Stimulated activated CD4-positive, alpha-beta T cell treated with anti-CD3 and anti-CD28 coated beads, Interleukin-15, amount 100 ng/mL, for 48 hours (primary cell): ENCODE data around the gene RAB14.
"Not testable (repeated sequence)": the region's sequence is repeated elsewhere in the genome, so short reads cannot be mapped to it uniquely, and the experiment has no call there.

Experiments used
- DNase-seq, 2 donors: peaks; one replicate each; pipeline ENCODE4 v3.0.0-alpha.2; 2020; ENCODE audit warnings: low read depth in 2 of 2

The RAB14 gene

DNA sequence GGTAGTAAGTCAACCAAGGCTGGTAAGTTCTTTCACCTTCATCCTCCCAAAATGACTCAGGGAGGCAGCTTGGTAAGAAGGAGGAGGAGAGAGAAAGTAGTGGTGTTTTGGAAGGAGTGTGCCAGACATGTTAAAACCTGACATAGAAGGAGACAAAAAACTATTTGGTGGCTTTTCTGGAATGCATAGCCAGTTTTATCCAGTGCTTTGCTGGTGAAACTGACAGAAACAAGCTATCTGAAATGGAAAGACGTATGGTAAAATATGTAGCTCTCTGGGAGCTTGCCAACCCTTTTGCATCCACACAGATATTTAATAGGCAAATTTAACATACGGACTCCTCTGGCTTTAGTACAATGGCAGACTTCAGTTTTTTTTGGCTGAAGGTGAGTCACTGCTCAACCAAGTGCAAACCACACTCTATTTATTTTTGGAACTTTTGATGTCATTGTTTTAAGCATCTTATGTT, 45.4 kb downstream of the RAB14 start:
- DNase-seq: no peak

DNA sequence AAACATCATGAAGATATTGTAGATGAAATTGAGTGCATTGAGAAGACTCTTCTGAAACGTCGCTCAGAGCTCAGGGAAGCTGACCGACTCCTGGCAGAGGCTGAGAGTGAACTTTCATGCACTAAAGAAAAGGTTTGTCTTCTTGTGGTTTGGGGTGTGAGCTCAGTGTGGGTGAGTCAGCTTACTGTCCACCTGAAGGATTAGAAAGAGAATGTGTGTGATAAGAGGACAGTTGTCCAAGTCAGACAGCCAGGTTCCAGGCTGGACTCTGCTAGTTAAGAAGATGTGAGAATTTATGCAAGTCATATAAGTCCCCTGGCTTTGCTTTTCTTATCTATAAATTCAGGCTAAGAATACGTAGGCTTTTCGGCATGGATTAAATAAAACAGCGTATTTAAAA, 46.9 kb downstream of the RAB14 start:
- DNase-seq: no peak

DNA sequence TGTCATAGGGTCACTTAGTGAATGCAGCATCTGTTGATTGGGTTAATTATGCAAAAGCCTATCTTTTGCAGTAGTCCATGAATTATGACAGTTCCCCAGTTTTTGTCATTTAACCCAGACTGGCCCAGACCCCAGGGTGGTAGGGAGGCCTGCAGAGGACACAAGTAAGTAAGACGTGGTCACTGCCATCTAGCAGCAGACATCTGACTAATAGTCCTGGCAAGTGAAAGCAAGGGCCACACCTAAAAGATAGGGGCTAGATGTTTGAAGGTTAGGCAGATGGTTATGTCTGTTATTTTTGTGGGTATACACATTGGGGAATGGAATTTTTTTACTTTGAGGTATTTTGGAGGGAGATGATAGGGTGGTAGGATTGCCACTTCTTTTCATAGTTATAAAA, 48.0 kb downstream of the RAB14 start:
- no peak for DNase-seq

DNA sequence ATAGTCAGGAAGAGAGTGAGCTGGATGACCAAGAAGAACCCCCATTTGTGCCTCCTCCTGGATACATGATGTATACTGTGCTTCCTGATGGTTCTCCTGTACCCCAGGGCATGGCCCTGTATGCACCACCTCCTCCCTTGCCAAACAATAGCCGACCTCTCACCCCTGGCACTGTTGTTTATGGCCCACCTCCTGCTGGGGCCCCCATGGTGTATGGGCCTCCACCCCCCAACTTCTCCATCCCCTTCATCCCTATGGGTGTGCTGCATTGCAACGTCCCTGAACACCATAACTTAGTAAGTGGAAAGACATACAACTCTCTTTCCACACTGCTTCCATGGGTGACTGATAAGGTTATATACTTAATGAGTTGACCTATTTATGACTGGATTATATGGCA, 51.5 kb downstream of the RAB14 start:
- no peak for DNase-seq

DNA sequence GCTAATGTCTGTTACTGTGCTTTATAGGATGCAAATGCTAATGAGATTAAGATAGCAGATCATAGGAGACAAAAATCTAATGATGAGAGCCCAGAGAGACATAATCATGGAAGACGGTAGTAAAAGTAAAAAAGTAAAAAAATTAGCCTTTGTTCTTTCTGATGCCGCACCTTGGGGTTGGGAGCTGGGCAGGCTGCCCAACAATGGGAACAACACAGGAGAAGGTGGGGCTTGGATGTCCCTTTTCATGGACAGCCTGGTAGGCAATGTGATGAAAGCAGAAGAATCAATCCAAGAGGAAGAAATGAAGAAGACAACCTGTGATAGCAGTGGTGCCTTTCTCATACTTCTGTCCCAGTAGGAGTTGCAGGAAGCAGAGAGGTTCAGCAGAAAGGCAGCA, 57.2 kb downstream of the RAB14 start:
- DNase-seq: no peak

DNA sequence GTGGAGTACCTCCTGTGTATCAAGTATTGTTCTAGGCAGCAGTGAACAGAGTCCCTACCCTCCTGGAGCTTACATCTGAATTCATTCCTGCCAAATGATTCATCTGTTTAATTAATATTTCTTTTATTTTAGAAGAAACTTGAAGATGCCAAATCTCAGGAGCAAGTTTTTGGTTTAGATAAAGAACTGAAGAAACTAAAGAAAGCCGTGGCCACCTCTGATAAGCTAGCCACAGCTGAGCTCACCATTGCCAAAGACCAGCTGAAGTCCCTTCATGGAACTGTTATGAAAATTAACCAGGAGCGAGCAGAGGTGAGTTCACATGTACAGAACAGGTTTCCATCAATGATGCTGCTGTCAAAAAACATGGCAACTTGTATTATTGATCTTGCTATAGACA, 57.9 kb downstream of the RAB14 start:
- no peak for DNase-seq

DNA sequence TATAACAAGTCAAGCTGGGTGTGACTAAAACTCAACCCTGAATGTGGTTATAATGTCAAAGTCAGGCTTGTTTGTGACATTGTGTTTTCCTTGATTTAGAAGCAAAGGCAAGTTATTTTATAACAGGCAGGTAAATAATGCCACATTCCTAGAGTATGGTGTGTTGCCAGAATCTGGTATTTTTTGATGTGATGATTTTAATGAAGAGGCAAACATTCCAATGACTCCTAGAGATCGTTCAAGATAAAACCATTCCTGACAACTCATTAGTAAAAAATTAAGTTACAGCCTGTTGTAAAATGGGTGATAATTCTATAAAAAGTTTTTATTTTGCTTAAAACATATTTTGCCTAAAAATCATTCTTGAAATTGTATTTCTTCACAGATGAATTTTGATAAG, 60.0 kb downstream of the RAB14 start:
- no peak for DNase-seq

DNA sequence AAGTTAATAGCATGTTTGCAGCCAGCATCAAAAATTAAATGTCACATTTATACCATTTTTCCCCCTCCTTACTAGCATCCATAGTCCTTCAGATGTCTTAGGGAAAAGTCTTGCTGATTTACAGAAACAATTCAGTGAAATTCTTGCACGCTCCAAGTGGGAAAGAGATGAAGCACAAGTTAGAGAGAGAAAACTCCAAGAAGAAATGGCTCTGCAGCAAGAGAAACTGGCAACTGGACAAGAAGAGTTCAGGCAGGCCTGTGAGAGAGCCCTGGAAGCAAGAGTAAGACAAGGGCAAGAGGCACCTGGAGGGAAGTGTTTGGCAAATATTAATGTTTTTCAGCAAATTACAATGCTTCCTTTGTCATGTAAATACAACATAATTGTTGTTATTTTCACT, 60.4 kb downstream of the RAB14 start:
- no peak for DNase-seq

DNA sequence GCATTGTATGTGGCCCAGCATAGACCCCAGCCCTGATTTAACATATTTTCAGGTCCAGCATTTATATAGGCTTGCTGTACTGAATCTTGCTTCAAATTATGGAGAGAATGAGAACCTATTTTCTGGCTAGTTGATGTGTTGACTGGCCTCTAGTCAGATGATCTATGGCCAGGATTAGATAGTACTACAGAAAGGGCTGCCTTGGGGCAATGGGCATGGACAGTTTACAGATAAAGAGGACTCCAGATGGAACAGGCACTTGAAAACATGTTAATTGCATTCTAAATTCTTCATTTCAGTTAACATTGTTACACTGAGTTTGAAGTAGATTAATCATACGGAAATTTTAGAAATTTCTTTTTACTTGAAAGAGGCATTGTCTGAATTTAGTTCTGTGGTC, 61.5 kb downstream of the RAB14 start:
- DNase-seq: no peak

DNA sequence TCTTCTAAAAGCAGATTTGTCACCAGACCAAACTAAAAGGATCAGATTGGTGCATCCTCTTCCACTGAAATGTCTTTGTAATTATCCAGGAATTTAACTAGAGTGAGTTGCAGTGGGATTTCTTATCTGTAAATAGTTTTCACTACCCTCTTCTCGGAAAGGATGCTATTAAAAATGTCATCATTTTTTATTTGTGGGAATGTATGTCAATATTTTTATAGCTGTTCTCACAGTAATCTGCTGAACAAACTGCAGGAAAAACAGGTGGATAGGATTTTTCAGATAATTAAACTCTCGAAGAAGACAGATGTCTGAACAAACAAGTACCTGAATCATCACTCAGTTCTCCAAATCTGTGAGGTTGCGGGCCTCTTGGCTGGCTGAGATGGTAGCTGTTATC, 62.7 kb downstream of the RAB14 start:
- DNase-seq: no peak

DNA sequence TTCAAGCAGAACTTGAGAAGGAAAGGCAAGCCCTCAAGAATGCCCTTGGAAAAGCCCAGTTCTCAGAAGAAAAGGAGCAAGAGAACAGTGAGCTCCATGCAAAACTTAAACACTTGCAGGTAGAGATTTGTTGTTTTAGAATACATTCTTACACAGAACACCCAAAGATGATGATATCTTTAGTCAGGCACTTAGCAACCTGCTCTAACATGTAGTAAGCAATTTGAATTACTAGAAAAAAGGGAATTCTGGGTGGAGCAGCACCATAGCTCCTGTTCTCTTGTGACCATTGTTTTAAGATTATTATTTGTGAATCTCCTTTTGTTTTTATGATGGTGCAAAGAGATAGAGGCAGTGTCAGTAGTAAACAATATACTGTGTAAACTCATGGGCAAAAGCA, 63.1 kb downstream of the RAB14 start:
- DNase-seq: no peak

DNA sequence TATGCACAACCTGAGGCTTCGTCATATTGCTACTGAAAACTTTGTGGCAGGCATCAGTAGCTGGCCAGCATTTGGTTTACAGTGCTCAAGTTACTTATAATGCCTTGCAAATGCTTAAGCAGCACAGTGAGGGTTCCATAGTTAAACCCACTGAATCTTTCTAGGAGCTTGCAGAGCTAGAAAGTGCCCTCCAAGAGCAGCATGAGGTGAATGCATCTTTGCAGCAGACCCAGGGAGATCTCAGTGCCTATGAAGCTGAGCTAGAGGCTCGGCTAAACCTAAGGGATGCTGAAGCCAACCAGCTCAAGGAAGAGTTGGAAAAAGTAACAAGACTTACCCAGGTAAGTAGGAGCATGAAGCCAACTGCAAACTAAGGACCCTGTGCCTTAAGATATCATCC, 66.0 kb downstream of the RAB14 start:
- DNase-seq: no peak

DNA sequence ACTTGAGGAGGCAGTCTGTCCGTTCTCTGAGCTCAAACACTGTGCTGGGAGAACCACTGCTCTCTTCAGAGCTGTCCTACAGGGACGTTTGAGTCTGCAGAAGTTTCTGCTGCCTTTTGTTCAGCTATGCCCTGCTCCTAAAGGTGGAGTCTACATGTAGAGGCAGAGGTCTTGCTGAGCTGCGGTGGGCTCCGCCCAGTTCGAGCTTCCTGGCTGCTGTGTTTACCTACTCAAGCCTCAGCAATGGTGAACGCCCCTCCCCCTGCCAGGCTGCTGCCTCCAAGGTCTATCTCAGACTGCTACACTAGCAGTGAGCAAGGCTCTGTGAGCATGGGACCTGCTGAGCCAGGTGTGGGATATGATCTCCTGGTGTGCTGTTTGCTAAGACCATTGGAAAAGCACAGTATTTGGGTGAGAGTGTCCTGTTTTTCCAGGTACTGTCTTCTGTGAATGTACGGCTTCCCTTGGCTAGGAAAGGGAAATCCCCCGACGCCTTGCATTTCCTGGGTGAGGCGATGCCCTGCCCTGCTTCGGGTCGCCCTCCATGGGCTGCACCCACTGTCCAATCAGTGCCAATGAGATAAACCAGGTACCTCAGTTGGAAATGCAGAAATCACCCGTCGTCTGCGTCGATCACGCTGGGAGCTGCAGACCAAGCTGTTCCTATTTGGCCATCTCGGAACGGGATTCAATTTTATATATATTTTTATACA, 68.4 kb downstream of the RAB14 start:
- peak; percentile 30 to 48 for DNase-seq

DNA sequence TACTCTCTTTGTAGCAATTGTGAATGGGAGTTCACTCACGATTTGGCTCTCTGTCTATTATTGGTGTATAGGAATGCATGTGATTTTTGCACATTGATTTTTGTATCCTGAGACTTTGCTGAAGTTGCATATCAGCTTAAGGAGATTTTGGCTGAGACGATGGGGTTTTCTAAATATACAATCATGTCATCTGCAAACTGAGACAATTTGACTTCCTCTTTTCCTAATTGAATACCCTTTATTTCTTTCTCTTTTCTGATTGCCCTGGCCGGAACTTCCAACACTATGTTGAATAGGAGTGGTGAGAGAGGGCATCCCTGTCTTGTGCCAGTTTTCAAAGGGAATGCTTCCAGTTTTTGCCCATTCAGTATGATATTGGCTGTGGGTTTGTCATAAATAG, 72.3 kb downstream of the RAB14 start:
- DNase-seq: not testable (repeated sequence)
